ENCODE results near the gene SIGMAR1. TPM values are rescaled to one million over a fixed set of nuclear protein-coding genes. Genes with fewer than 3 reads are reported as not detected.

Gene SIGMAR1
- total and polyA plus RNA-seq, 2 of the 4 experiments (the other 2 are of a cell fraction) = 44.6 to 88.9 TPM

DNA sequence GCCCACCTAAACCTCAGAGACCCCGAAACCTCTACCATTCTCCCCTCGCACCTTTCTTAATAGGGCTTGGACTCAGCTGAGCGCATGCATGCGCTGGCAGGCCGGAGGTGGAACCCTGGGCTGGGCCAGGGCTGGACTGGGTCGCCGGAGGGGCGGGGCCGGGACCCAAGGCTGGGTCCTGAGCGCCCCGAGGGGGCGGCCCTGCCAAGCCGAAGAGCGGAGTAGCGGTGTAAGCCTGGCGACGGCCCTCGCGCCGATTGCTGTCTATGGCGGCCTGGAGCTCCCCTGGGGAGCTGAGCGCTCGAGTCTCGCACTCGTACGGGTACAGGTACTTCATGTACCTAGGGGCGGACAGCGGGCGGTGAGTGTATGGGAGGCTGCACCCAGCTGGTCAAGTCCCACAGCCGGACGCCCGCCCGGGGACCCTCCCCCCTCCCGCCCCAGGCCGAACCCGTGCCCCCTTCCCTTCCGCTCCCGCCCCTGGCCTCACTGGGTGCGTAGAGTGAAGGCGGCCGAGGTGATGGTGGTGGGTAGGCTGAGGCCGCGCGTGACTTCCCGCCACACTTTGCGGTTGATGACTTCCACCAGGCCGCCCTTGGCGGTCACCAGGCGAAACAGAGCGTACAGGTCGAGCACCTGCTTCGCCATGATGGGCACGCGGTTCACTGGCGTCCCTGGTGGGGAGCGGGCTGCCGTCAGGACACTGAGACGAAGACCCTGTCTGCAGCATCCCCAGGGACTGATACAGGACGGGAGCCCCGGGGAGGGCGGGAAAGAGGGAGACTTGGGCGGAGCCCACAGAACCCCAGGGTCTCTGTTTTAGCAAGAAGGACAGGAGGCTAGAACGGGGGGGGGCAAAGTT lies 14.0 kb downstream of the SIGMAR1 start (continued):
- no peak for TF ChIP-seq RAD21 (IDR thresholded peaks at IDR 0.05; ENCODE audit: low read length)

DNA sequence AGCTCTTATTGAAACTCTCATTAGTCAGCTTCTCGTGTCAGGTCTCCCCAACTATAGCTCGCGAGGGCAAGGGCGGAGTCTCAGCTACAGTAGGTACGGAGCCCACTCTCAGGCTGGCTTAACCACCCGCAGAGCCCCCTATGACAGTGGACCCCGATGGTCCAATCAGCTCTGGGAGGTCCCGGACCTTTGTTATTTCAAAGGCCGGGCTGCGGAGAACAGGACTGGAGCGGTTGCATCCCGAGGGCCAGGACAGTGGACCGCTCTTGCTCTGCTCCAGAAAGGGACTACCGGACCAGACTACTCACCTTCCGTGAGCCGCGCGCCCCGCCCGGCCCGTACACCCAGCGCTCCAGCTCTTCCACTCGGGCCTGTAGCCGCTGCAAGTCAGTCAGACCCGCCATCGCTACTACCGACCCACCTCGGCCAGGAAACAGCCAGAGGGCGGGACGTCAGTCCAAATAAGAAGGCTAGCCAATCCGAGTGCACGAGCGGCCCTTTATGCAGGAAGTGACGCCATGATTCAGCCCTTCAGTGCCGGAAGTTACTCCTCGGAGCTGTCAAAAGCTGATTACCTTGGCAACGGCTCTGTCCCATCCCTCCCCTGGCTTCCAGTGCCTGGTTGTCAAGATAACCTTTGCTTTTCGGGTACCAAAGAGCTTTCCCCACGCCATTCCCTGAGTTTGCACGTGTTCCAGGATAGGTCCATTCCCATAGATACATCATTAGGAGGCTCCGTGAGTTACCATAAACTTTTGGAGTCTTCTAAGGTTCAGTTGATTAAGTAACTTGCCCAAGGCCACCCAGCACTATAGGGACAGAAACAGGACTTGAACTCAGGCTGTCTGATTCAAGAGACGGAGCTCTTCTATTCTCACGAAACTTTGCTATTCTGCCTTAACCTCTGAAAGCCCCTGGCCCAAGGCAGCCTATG lies 17.3 kb downstream of the SIGMAR1 start, which contains the start of gene DCTN3:
DCTN3 (minus strand) TSS at position 435 of the 934 bp plus-strand sequence; CDS start at position 404, 31 bp downstream.
- Histone ChIP-seq H3K36me3 (ENCODE audit: control insufficient read depth, insufficient read depth, low read length) (peaks cover 17% of the 10 kb centered on the region), H2BK20ac (ENCODE audit: low read depth, low read length) (no peak within 1 kb of the TSS), H3K27me3 (ENCODE audit: control insufficient read depth, insufficient read depth, low read length) (peaks cover 27% of the 10 kb centered on the region), H3K27ac (ENCODE audit: insufficient read depth, low read length) (peak within 1 kb of the TSS; percentile 20; the same call in 1 of the 2 replicates), H3K4ac (ENCODE audit: low read depth, low read length) (peak within 1 kb of the TSS; percentile 61), H4K20me1 (ENCODE audit: insufficient read depth, low read length) (no peaks in the 10 kb centered on the region), H2AFZ (replicated peaks; ENCODE audit: low read length, poor library complexity) (peak within 1 kb of the TSS; percentile 94), H4K5ac (ENCODE audit: low read depth, low read length) (peak within 1 kb of the TSS; percentile 99), H3K9me3 (ENCODE audit: control insufficient read depth, insufficient read depth, low read length) (no peaks in the 10 kb centered on the region), H3K9me1 (ENCODE audit: insufficient read depth, low read length) (peaks cover 12% of the 10 kb centered on the region), H3K14ac (replicated peaks; ENCODE audit: low read depth, low read length) (peak within 1 kb of the TSS; percentile 84), H3K4me3 (ENCODE audit: insufficient read depth, low read depth, low read length) (peak within 1 kb of the TSS; percentile 67), H4K91ac (ENCODE audit: insufficient read depth, low read depth, low read length) (peak within 1 kb of the TSS; percentile 64; the same call in 1 of the 2 replicates), H2BK15ac (ENCODE audit: low read depth, low read length) (no peak within 1 kb of the TSS), H2BK5ac (ENCODE audit: low read depth, low read length, poor library complexity, severe bottlenecking) (no peak within 1 kb of the TSS), H3K18ac (ENCODE audit: low read depth, low read length) (no peak within 1 kb of the TSS), H3K4me2 (ENCODE audit: low read depth, low read length) (peak within 1 kb of the TSS; percentile 99), H3K23ac (ENCODE audit: low read depth, low read length) (peak within 1 kb of the TSS; percentile 10), H2BK120ac (ENCODE audit: low read depth, low read length) (no peak within 1 kb of the TSS), H2AK9ac (replicated peaks; ENCODE audit: low read depth, low read length, poor library complexity) (peak within 1 kb of the TSS; percentile 88), H2AK5ac (ENCODE audit: low read depth, low read length) (0 out of 2 replicates have a peak within 1 kb of the TSS, but pooled peaks have one; percentile 12), H3K4me1 (ENCODE audit: control insufficient read depth, insufficient read depth, low read length) (peaks cover 5% of the 10 kb centered on the region; the same call in 1 of the 2 replicates), H3K79me1 (ENCODE audit: low read depth in 1 of 2, low read length in 2 of 2) (peaks cover 8 to 14% of the 10 kb centered on the region in 2 experiments), H3K56ac (ENCODE audit: extremely low read depth, insufficient read depth, low read length) (peak within 1 kb of the TSS; percentile 12; the same call in 1 of the 2 replicates), H4K8ac (ENCODE audit: low read depth in 2 of 2, low read length in 2 of 2) (peak within 1 kb of the TSS; percentile 80 to 96), H3K9ac (ENCODE audit: low read depth, low read length) (peak within 1 kb of the TSS; percentile 69)
- dilution Hi-C loops (cut with HindIII; ENCODE audit: low sequenced_read_pairs, unreplicated experiment) = no loop called here
- in situ Hi-C loops (cut with MboI; ENCODE audit: low sequenced_read_pairs) = no loop called here
- peak; percentile 99 for ATAC-seq (ENCODE audit: low read depth)
- BruUV-seq (replicated peaks) = no TSS peak
- POLR2A ChIA-PET (ENCODE audit: unreplicated experiment) = no interaction called here
- CTCF ChIA-PET = interaction anchor here (0.6 to 1.8 kb wide), 3 partner anchors 14 to 272 kb away, joined by 5 to 16 read pairs (median 5); no protein-coding TSS in a partner anchor
- peak; percentile 58; the same call in 1 of the 2 replicates for TF ChIP-seq MXI1 (IDR thresholded peaks at IDR 0.05; ENCODE audit: borderline replicate concordance, low read depth, low read length)
- peak; percentile 48; the same call in 1 of the 2 replicates for TF ChIP-seq MAZ (IDR thresholded peaks at IDR 0.05; ENCODE audit: borderline replicate concordance, low read depth, low read length)
- TF ChIP-seq, protein P1, sequence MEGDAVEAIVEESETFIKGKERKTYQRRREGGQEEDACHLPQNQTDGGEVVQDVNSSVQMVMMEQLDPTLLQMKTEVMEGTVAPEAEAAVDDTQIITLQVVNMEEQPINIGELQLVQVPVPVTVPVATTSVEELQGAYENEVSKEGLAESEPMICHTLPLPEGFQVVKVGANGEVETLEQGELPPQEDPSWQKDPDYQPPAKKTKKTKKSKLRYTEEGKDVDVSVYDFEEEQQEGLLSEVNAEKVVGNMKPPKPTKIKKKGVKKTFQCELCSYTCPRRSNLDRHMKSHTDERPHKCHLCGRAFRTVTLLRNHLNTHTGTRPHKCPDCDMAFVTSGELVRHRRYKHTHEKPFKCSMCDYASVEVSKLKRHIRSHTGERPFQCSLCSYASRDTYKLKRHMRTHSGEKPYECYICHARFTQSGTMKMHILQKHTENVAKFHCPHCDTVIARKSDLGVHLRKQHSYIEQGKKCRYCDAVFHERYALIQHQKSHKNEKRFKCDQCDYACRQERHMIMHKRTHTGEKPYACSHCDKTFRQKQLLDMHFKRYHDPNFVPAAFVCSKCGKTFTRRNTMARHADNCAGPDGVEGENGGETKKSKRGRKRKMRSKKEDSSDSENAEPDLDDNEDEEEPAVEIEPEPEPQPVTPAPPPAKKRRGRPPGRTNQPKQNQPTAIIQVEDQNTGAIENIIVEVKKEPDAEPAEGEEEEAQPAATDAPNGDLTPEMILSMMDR (conservative IDR thresholded peaks at IDR 0.05; ENCODE audit: low read depth, low read length) = no peak
- TF ChIP-seq RAD21 (IDR thresholded peaks at IDR 0.05; ENCODE audit: low read length) = no peak
- TF ChIP-seq POLR2A (IDR thresholded peaks at IDR 0.05; ENCODE audit: low read depth, low read length) = peak; percentile 61; the same call in 1 of the 2 replicates
- WGBS, 2 experiments (ENCODE audit: extremely low coverage in 2 of 2, insufficient read length in 1 of 2) = 7% methylated on average over 22 of the region's 43 CpGs; no CpG with 5 or more reads in 1 of the 2 experiments
- peak; percentile 94 for DNase-seq
- intact Hi-C loops (cut with micrococcal nuclease) = no loop called here

Measured in IMR-90 (cell line).